Glomerular visceral epithelial cell (primary cell): ENCODE results near the gene ADCYAP1.
A peak's percentile ranks its signal among the peaks of the same experiment; 100 is the strongest.

Experiments used
- DNase-seq: peaks from one replicate; pipeline ENCODE4 v3.0.0-alpha.2; 2016; ENCODE audit errors: extremely low spot score

The ADCYAP1 gene

DNA sequence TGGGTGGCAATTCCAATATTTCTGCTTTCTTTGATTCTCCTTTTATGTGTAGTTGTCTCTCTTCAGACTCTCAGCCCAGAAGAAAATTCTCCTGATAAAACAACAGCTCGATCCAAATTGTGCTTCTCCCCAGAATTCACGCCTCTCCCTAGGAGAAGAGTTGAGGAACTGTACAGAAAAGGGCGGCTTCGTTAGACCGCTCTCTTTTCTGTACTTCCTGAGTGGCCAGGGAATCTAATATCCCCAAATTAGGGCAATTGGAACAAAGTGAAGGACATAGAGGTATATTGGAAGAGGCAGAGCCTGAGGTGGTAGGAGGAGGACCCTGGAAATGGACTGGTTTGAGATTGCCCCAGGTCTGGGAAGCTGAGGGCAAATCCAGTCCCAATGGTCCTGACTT lies 5.6 kb downstream of the ADCYAP1 start:
- no peak for DNase-seq

DNA sequence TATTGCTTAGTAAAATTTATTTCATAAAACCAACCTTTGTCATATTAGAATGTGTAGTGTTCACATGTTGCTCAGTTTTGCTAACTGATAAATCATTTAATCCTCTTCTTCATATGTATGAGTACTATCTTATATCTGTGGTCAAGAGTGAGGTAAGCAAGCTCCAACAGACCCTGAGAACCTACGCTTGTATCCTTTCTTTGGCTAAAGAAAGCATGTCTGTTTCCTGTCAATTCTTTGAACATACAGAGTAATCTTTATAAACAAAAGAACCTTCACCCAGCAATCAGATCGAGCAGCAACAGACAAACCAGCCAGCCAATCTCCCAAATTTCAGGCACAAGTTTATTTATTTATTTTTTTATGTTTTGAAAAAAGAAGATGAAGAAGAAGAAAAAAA lies 6.4 kb downstream of the ADCYAP1 start:
- no peak for DNase-seq

GRCh38 chr18:911486-911885 lies 6.8 kb downstream of the ADCYAP1 start:
- no peak for DNase-seq

DNA sequence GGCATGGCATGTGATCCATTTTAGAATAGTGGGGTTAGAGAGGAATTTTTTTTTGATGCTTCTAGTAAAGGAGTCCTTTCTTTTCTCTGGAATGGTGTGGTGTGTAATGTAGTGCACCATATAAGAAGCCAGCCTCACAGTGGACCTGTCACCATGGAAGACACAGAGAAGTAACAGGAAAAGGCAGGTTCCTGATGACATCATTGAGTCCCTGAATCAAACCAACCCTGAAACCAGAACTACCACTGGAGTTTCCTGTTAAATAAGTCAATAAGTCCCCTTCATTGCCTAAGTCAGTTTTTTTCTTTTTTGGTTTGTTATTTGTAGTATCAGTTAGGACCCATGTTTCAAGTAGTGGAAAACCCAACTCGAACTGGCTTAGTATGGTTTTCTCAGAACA lies 11.9 kb downstream of the ADCYAP1 start:
- no peak for DNase-seq

GRCh38 chr18:919078-919477 lies 14.4 kb downstream of the ADCYAP1 start:
- no peak for DNase-seq

- DNase-seq = no peak
Measured at GRCh38 chr18:923144-923866, 18.6 kb downstream of the ADCYAP1 start.

- DNase-seq = no peak
Measured at GRCh38 chr18:924987-925386, 20.3 kb downstream of the ADCYAP1 start.

- DNase-seq = no peak
Measured at GRCh38 chr18:926946-927345, 22.3 kb downstream of the ADCYAP1 start.

- no peak for DNase-seq
Measured at GRCh38 chr18:933082-933481, 28.4 kb downstream of the ADCYAP1 start.

DNA sequence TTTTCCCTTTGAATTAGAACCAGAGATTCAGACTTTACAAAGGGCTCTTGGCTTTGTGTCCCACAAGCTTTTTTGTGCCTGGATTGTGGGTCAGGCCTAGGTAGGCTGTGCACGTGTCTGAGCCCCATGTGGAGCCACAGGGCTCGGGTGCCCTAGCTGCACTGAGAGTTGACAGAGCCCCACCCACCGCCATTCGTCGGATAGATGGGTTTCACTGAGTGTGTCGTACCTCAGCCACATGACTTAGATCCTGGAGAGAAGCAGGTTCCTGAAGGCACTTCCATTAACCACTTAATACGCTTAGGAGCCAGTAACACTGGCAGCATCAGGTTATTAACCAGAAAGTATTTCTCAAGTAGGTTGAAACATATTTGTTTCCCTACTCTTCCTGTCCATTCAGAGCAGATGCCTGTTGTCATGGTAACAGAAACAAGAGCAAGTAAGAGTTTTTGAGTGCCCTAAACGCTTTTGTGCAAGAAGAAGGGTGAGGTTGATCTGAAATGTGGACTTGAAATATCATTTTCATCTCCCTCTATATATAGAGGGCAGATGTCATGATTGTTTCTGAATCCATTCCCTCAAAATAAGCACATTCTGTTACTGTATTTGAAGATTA lies 30.0 kb downstream of the ADCYAP1 start:
- DNase-seq = no peak

- DNase-seq = no peak
Measured at GRCh38 chr18:936941-937340, 32.3 kb downstream of the ADCYAP1 start.

GRCh38 chr18:939166-939565 lies 34.5 kb downstream of the ADCYAP1 start:
- peak; percentile 60 for DNase-seq

- no peak for DNase-seq
Measured at GRCh38 chr18:939958-940357, 35.3 kb downstream of the ADCYAP1 start.

GRCh38 chr18:941331-941730 lies 36.7 kb downstream of the ADCYAP1 start:
- DNase-seq = peak; percentile 50

DNA sequence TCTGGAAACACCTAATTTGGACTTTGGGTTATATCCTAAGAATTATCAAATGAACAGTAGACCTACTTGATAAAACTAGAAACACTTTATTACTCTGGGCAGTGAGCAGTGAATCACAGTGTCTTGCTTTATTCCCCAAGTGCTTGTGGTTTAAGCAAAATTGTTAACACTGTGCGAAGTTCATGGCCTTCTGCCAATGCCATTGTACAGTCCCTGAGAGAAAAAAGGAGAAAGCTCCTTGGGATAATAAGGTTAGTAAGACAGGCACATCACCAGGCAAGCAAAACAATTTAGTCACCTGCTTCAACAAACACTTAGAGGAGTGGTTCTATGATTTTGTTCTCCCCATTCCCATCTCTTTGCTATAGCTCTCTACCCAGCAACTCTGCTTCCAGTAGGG lies 39.8 kb downstream of the ADCYAP1 start:
- DNase-seq = peak; percentile 91

DNA sequence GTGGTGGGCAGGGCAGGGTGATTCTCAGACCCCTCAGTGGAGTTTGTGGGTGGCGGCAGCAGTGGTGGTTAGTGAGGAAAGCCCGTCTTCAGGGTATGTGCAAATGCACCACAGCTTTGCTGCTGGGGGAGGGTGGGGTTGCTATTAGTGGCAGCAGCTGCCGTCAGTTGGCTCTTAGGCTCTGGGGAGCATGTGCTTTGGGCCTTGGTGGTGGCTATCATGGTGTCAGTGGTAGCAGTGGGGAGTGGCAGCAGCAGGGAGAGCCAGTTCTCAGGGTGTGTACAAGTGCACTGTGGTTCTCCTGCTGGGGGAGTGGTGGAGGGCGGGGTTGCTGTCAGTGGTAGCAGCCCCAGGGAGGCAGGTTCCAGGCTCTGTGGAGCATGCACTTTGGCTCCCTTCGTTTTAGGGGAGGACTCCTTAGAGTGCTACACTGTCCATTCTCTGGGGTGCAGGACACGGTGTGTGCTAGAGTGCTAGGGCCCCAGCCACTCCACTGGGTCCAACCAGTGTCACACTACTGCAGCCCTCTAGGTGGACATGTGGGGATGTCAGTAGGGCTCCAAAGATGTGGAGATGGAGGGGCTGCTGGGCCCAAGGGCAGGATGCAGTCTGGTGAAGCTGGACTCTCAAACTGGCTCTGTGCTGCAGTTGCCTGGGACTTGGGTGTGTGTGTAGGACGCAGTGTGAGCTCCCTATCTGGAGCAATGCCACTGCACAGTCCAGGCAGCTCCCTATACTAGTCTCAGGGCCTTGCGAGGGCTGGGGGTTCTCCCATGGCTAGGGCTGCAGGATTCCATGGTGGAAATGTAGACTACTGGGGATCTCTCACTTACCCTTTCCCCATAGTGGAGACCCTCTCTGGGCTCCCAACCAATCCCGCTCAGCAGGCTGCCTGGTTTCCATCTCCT lies 45.3 kb downstream of the ADCYAP1 start:
- DNase-seq = no peak

DNA sequence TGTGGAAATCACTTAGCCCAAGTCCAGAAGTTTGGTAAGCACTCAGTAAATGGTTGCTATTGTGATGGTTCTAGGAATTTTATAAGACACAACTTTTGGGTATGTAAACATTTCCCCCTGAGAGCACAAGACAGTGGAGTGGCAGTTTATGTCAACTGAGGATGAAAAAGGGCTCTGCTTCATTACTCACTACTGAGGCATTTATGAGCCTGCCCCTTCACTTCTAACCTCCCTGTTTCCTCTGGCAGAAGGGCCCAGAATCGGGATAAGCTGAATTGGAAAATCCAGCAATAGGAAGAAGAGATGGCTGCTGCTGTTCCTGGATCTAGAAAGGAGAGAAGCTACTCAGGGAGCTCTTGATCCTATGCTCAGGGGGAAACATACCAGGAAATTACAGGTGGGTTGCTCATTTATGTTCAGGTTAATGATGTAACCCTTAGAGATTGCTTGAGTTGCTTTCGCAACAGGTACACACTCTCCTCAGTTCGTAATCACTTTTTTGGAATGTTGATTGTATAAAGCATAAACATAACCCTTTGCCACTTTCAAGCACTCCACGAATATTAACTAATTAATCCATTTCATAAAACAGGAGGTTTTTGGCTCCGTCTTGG lies 46.3 kb downstream of the ADCYAP1 start:
- DNase-seq = no peak

- peak; percentile 47 for DNase-seq
Measured at GRCh38 chr18:955384-956066, 50.9 kb downstream of the ADCYAP1 start.

GRCh38 chr18:957829-958228 lies 53.2 kb downstream of the ADCYAP1 start:
- no peak for DNase-seq

GRCh38 chr18:959854-960253 lies 55.2 kb downstream of the ADCYAP1 start:
- DNase-seq = no peak
